HG03469 (cell line): ENCODE measurements around the gene TGM5.
"Not testable (repeated sequence)": the region's sequence is repeated elsewhere in the genome, so short reads cannot be mapped to it uniquely, and the experiment has no call there.

ENCODE experiments used
- ATAC-seq: cut with Tn5 transposase; IDR thresholded peaks from one replicate; pipeline ENCODE4 v1.9.1; 2021; ENCODE audit warnings: mild to moderate bottlenecking, moderate library complexity, moderate number of reproducible peaks; ENCODE audit not compliant: unreplicated experiment

The TGM5 gene

DNA sequence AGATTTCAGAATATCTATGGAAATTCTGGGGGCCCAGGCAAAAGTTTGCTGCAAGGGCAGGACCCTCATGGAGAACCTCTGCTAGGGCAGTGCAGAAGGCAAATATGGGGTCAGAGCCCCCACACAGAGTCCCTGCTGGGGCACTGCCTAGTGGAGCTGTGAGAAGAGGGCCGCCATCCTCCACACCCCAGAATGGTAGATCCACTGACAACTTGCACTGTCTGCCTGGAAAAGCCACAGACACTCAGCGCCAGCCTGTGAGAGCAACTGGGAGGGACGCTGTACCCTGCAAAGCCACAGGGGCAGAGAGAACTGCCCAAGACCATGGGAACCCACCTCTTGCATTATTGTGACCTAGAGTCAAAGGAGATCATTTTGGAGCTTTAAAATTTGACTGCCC, 67.7 kb downstream of the TGM5 start:
- no peak for ATAC-seq

GRCh38 chr15:43198556-43198955, 68.2 kb downstream of the TGM5 start:
- ATAC-seq, result not testable (repeated sequence)

GRCh38 chr15:43197773-43198172, 69.0 kb downstream of the TGM5 start:
- ATAC-seq, result not testable (repeated sequence)

DNA sequence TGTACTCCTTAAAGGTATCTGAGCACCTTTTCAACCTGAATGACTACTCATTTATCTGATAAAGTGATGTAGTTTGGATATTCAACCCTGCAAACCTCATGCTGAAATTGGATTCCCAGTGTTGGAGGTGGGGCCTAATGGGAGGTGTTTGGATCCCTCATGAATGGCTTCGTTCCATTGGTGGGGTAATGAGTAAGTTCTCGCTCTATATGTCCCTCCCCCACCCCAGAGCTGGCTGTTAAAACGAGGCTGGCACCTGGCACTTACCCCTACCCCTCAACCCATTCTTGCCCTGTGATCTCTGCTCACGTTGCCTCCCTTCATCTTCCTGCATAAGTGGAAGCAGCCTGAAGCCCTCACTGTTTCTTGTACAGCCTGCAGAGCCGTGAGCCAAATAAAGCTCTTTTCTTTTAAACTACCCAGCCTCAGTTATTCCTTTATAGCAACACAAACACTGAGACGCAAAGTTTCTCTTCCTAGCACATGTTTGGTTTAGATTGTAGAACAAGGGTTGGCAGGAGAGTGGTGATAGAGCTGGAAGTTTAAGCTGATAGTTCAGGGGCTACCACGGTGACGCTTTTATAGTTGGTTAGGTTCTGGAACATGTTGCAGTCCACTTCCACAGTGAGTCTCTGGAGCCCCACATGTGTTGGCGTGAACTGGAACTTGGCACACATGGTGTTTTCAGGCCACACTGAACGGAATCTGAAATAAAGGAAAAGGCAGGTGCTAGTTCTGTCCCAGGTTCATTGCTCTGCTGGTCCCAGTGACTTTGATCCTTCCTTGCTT, 69.8 kb downstream of the TGM5 start:
- no peak for ATAC-seq

- ATAC-seq, result no peak
Observed at GRCh38 chr15:43194795-43195194, 71.9 kb downstream of the TGM5 start.

GRCh38 chr15:43193710-43194109, 73.0 kb downstream of the TGM5 start:
- ATAC-seq, result no peak

GRCh38 chr15:43190178-43190577, 76.5 kb downstream of the TGM5 start:
- ATAC-seq, result no peak

- no peak for ATAC-seq
Observed at GRCh38 chr15:43189296-43189695, 77.4 kb downstream of the TGM5 start.

DNA sequence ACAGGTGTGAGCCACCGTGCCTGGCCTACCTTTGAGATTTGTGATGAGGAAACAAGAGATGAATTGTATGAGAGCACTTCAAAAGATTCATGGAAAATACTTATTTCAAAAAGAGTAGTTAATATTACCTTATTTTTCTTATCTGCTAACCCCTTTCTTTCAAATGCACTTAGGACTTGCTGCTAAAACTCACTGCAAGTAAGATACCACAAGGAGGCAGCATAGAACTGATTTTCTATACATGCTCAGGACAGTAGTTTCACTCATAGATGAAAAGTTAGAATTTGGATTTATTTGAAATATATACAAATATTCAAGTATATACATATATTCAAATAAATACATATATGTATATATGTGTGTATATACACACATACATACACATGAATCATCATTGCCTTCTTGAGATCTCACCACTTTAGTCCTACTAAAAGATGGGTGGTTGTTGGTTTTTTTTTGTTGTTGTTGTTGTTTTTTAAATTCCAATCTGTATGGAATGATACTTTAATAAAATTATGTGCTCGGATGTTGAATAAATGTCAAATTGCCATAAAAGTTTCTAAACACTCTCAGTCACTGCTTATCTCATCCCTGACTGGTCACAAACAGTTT, 79.1 kb downstream of the TGM5 start:
- no peak for ATAC-seq

DNA sequence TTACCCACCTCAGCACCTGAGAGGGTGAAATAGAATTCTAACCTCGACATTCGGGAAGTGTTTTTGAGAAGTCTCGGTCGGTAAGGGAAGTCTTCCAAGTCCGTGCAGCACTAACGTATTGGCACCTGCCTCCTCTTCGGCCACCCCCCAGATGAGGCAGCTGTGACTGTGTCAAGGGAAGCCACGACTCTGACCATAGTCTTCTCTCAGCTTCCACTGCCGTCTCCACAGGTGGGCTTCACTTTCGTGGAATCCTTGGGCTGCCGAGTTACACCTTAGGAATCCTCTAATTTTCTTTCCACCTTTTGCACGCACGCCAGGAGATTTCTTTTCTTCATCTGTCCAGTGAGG, 80.8 kb downstream of the TGM5 start:
- no peak for ATAC-seq

DNA sequence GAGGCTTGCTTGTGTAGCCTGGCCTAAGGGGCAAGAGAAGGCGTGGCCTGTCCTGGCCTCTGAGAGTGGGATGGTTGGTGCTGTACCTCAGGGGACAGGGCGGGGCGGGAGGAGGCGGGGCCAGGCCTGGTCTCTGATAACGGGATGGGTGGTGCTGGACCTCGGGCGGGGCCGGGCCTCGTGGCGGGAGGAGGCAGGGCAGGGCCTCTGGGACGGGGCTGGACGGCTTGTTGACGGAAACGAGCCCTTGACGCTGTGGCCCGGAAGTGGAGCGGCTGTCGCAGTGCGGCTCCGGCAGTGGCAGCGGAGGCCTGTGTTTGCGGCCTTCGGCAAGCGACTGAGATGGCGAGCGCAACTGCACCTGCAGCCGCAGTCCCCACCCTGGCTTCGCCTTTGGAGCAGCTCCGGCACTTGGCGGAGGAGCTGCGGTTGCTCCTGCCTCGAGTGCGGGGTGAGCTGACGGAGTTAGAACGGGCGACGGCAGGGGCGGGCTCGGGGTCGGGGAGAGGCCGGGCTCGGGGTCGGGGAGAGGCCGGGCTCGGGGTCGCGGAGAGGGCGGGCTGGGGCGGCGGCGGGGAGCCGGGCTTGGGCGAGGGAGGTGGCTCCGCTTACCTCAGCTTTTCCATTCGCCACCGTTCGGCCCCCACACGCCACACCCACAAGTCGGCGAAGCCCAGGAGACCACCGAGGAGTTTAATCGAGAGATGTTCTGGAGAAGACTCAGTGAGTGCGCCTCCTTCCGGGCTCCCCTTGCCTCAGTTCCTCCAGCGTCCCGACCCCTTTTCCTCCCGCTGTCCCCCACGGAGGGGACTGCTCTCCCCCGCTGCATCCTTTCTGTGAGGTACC, 81.3 kb downstream of the TGM5 start, which contains the start of gene CCNDBP1:
Gene CCNDBP1 (plus strand): TSS at position 247 of the 846 bp plus-strand sequence. CDS start 96 bp downstream, at position 343.
- ATAC-seq, result peak; percentile 71

DNA sequence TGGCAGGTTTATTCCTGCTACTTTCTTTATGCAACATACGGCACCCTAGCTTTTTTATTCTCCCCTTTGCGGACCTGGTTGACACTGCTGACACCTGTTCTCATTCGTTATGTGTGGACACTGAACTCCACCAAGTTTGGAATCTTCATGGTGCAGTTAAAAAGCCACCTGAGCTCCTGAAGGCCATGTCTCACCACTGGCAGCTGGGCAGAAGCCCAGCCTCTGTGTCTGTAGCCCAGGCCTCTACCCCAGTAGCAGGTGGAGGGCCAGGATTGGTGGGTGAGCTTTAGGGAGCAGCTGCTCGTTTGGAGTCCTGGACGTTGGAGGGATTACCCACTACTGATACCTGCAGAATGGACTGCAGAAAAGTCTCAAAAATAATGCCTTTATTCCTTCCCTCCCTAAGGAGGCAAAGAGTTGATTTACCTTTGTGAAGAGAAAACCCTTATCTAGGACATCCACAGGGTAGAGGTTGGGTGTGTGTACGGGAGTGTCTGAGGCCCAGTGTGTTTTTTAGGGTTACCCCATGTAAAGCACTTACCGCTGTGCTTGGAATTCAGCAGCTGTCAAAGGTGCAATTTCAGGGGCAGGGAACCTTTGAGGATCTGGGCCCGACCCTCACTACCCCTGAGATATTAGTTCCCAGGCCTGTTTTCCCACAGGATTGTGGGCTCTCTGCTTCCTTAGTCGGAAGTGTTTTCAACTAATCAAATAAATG, 82.2 kb downstream of the TGM5 start:
- ATAC-seq, result no peak

DNA sequence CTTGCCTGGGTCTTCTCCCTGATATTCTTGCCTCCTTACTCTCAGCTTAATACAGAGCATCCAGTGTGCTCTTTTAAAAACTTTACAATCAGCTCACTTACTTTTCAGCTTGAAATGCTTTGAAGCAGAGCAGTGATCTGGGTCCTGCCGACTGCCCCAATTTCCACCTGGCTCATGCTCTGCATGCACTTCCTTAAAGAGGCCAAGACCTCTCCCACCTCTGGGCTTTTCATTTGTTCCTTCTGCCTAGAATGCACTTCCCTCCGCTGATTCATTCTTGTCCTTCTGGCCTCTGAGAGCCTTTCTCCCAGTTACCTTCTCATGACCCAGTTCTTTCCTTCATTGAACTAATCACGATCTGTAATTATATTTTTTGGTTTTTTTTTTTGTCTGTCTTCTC, 83.5 kb downstream of the TGM5 start:
- no peak for ATAC-seq
